ENCODE measurements around the gene DHRSX. TPM values are rescaled to one million over a fixed set of nuclear protein-coding genes. Genes with fewer than 3 reads are reported as not detected.
A peak's percentile ranks its signal among the peaks of the same experiment; 100 is the strongest.

The DHRSX gene
- total RNA-seq, 3 donors from 2014 or later (not counting 1 experiment from before 2014, with no cell fraction given), result 21.5 to 26.1 (median 22.9) TPM

- no peak overlapping the region for H3K4me3 ChIP-seq (ENCODE audit: low read length)
- H3K27ac Mint-ChIP-seq, result no peak overlapping the region
- H3K36me3 Mint-ChIP-seq, result no peaks in the 10 kb centered on the region
- DNase-seq (no peak), ATAC-seq (no peak)
- no peaks in the 10 kb centered on the region for H3K4me1 ChIP-seq (ENCODE audit: control insufficient read depth, insufficient read depth, low read length)
- H3K27me3 Mint-ChIP-seq (ENCODE audit: low read depth in 2 of 2), result no peaks in the 10 kb centered on the region
- peaks cover 3 to 10% of the 10 kb centered on the region in 2 donors for H3K9me3 Mint-ChIP-seq
- H3K27me3 ChIP-seq (ENCODE audit: control insufficient read depth, insufficient read depth, low read length), result no peaks in the 10 kb centered on the region
- H3K36me3 ChIP-seq (ENCODE audit: control insufficient read depth, insufficient read depth, low read length), result no peaks in the 10 kb centered on the region
- H3K9me3 ChIP-seq (ENCODE audit: control insufficient read depth, insufficient read depth, low read length), result no peaks in the 10 kb centered on the region
- H3K4me1 Mint-ChIP-seq, result peaks cover 0 to 5% of the 10 kb centered on the region in 2 donors
- TF ChIP-seq, protein P1, sequence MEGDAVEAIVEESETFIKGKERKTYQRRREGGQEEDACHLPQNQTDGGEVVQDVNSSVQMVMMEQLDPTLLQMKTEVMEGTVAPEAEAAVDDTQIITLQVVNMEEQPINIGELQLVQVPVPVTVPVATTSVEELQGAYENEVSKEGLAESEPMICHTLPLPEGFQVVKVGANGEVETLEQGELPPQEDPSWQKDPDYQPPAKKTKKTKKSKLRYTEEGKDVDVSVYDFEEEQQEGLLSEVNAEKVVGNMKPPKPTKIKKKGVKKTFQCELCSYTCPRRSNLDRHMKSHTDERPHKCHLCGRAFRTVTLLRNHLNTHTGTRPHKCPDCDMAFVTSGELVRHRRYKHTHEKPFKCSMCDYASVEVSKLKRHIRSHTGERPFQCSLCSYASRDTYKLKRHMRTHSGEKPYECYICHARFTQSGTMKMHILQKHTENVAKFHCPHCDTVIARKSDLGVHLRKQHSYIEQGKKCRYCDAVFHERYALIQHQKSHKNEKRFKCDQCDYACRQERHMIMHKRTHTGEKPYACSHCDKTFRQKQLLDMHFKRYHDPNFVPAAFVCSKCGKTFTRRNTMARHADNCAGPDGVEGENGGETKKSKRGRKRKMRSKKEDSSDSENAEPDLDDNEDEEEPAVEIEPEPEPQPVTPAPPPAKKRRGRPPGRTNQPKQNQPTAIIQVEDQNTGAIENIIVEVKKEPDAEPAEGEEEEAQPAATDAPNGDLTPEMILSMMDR (IDR thresholded peaks at IDR 0.05), result no peak
- H3K4me3 Mint-ChIP-seq, result no peak overlapping the region
- H3K27ac ChIP-seq (ENCODE audit: low read length), result no peak overlapping the region
- WGBS (ENCODE audit: insufficient coverage), result 88% methylated on average over 4 of the region's 4 CpGs
- intact Hi-C loops (cut with micrococcal nuclease), result no loop called here
Observed at GRCh38 chrX:2299871-2300270, 200.9 kb downstream of the DHRSX start.

GRCh38 chrX:2286731-2287130 is 214.0 kb downstream of the DHRSX start:
- no peaks in the 10 kb centered on the region for H3K9me3 ChIP-seq (ENCODE audit: control insufficient read depth, insufficient read depth, low read length)
- H3K4me1 Mint-ChIP-seq, result peaks cover 8 to 13% of the 10 kb centered on the region in 2 donors
- H3K36me3 ChIP-seq (ENCODE audit: control insufficient read depth, insufficient read depth, low read length), result peaks cover 11% of the 10 kb centered on the region
- H3K27me3 Mint-ChIP-seq (ENCODE audit: low read depth in 2 of 2), result no peaks in the 10 kb centered on the region
- no peak overlapping the region for H3K4me3 ChIP-seq (ENCODE audit: low read length)
- intact Hi-C loops (cut with micrococcal nuclease), result no loop called here
- H3K27ac ChIP-seq (ENCODE audit: low read length), result no peak overlapping the region
- H3K27ac Mint-ChIP-seq, result peak overlapping the region in 1 of 2 donors; percentile 19
- TF ChIP-seq, protein P1 (IDR thresholded peaks at IDR 0.05), result no peak
- DNase-seq (no peak), ATAC-seq (no peak)
- H3K27me3 ChIP-seq (ENCODE audit: control insufficient read depth, insufficient read depth, low read length), result no peaks in the 10 kb centered on the region
- no peaks in the 10 kb centered on the region for H3K4me1 ChIP-seq (ENCODE audit: control insufficient read depth, insufficient read depth, low read length)
- WGBS (ENCODE audit: insufficient coverage), result 81% methylated on average over 2 of the region's 2 CpGs
- H3K36me3 Mint-ChIP-seq, result no peaks in the 10 kb centered on the region
- H3K9me3 Mint-ChIP-seq, result no peaks in the 10 kb centered on the region
- H3K4me3 Mint-ChIP-seq, result no peak overlapping the region

GRCh38 chrX:2284601-2285000 is 216.2 kb downstream of the DHRSX start:
- Histone ChIP-seq H3K4me1 (ENCODE audit: control insufficient read depth, insufficient read depth, low read length) (no peaks in the 10 kb centered on the region), H3K27ac (ENCODE audit: low read length) (no peak overlapping the region), H3K27me3 (ENCODE audit: control insufficient read depth, insufficient read depth, low read length) (no peaks in the 10 kb centered on the region), H3K9me3 (ENCODE audit: control insufficient read depth, insufficient read depth, low read length) (no peaks in the 10 kb centered on the region), H3K4me3 (ENCODE audit: low read length) (no peak overlapping the region), H3K36me3 (ENCODE audit: control insufficient read depth, insufficient read depth, low read length) (peaks cover 2% of the 10 kb centered on the region)
- intact Hi-C loops (cut with micrococcal nuclease), result no loop called here
- Mint-ChIP-seq H3K9me3 (no peaks in the 10 kb centered on the region), H3K27ac (no peak overlapping the region), H3K4me3 (no peak overlapping the region), H3K36me3 (no peaks in the 10 kb centered on the region), H3K4me1 (peaks cover 8 to 13% of the 10 kb centered on the region in 2 donors), H3K27me3 (ENCODE audit: low read depth in 2 of 2) (no peaks in the 10 kb centered on the region)
- TF ChIP-seq, protein P1 (IDR thresholded peaks at IDR 0.05), result no peak
- DNase-seq (no peak), ATAC-seq (no peak)
- WGBS (ENCODE audit: insufficient coverage), result 96% methylated on average over 2 of the region's 4 CpGs

DNA sequence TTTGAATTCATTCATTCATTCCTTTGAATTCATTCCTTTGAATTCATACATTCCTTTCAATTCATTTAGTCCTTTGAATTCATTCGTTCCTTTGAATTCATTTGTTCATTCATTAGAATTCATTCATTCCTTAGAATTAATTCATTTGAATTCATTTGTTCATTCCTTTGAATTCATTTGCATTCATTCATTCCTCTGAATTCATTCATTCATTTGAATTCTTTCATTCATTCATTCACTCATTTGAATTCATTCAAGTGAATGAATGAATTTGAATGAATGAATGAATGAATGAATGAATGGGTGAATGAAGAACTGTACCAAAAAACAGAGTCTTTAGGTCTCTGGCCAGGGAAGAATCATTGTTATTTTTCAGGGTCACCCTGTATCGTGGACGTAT is 216.6 kb downstream of the DHRSX start:
- H3K4me3 Mint-ChIP-seq, result no peak overlapping the region
- DNase-seq (no peak), ATAC-seq (no peak)
- WGBS (ENCODE audit: insufficient coverage), result 93% methylated on average over 3 of the region's 3 CpGs
- no peak overlapping the region for H3K27ac Mint-ChIP-seq
- no peaks in the 10 kb centered on the region for H3K27me3 Mint-ChIP-seq (ENCODE audit: low read depth in 2 of 2)
- H3K4me3 ChIP-seq (ENCODE audit: low read length), result no peak overlapping the region
- H3K9me3 ChIP-seq (ENCODE audit: control insufficient read depth, insufficient read depth, low read length), result no peaks in the 10 kb centered on the region
- no peaks in the 10 kb centered on the region for H3K9me3 Mint-ChIP-seq
- no peak overlapping the region for H3K27ac ChIP-seq (ENCODE audit: low read length)
- intact Hi-C loops (cut with micrococcal nuclease), result no loop called here
- no peaks in the 10 kb centered on the region for H3K4me1 ChIP-seq (ENCODE audit: control insufficient read depth, insufficient read depth, low read length)
- H3K36me3 ChIP-seq (ENCODE audit: control insufficient read depth, insufficient read depth, low read length), result no peaks in the 10 kb centered on the region
- H3K27me3 ChIP-seq (ENCODE audit: control insufficient read depth, insufficient read depth, low read length), result no peaks in the 10 kb centered on the region
- H3K36me3 Mint-ChIP-seq, result no peaks in the 10 kb centered on the region
- H3K4me1 Mint-ChIP-seq, result peaks cover 8 to 13% of the 10 kb centered on the region in 2 donors
- TF ChIP-seq, protein P1 (IDR thresholded peaks at IDR 0.05), result no peak
